ENCODE measurements around the gene RPGRIP1L.

DNA sequence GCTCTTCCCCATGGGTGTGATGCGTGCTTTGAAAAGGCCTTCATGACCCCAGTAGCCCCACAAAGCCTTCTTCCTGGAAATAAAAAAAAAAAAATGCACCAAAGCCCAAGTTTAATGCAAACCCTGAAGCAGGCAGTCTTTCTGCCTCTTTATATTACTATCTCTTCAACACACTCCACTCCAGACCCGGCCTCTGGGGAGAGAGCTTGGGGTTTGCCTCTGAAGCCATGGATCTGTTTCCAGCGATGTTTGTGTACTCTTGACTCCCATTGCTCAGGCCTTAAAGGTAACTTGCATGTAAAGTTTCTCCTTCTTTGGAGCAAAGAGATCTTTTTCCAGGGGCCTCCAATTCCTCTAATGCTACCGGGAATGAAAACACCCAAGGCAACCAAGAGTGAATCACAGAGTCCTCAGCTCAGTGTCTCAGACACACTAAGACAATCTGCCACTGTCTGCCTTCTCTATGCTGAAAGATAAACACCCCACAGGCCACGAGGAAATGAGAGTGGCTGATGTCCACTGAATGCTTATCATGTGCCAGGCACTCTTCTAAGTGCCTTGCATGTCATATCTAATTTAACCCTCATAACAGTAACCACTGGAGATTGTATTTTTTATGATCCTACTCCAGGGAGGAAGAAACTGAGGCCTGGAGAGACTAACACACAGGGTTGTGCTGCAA, 144.2 kb downstream of the RPGRIP1L start:
- TF ChIP-seq, protein P1, sequence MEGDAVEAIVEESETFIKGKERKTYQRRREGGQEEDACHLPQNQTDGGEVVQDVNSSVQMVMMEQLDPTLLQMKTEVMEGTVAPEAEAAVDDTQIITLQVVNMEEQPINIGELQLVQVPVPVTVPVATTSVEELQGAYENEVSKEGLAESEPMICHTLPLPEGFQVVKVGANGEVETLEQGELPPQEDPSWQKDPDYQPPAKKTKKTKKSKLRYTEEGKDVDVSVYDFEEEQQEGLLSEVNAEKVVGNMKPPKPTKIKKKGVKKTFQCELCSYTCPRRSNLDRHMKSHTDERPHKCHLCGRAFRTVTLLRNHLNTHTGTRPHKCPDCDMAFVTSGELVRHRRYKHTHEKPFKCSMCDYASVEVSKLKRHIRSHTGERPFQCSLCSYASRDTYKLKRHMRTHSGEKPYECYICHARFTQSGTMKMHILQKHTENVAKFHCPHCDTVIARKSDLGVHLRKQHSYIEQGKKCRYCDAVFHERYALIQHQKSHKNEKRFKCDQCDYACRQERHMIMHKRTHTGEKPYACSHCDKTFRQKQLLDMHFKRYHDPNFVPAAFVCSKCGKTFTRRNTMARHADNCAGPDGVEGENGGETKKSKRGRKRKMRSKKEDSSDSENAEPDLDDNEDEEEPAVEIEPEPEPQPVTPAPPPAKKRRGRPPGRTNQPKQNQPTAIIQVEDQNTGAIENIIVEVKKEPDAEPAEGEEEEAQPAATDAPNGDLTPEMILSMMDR (IDR thresholded peaks at IDR 0.05; ENCODE audit: insufficient read depth, low read length), result no peak
- TF ChIP-seq GABPA (IDR thresholded peaks at IDR 0.05; ENCODE audit: low read depth), result no peak
